NB4 (cell line): Measurements from ENCODE around the gene SUMO3.

Experiments
- CTCF ChIP-seq: IDR thresholded peaks from one replicate; pipeline ENCODE4 v1.5.1; 2012; ENCODE audit warnings: low read depth, low read length
- MAX ChIP-seq: IDR thresholded peaks from 2 replicates; pipeline ENCODE4 v1.6.1; 2011; ENCODE audit warnings: low read depth, low read length

- TF ChIP-seq CTCF, result no peak
- no peak for TF ChIP-seq MAX
Observed at GRCh38 chr21:44766818-44767354, 51.0 kb downstream of the SUMO3 start.
